ENCODE results near the gene ARHGAP26.
A peak's percentile ranks its signal among the peaks of the same experiment; 100 is the strongest.

Gene ARHGAP26

GRCh38 chr5:142758062-142758795, 11.9 kb upstream of the ARHGAP26 start:
- CTCF ChIA-PET: interaction anchor here (0.6 to 1.1 kb wide), 3 partner anchors 9 to 79 kb away, joined by 3 to 4 read pairs (median 3); no protein-coding TSS in a partner anchor
- POLR2A ChIA-PET (ENCODE audit: low non-redundant PET): no interaction called here
- TF ChIP-seq CTCF (conservative IDR thresholded peaks at IDR 0.05; ENCODE audit: low read depth): no peak
- no peak overlapping the region for H3K27ac ChIP-seq
- DNase-seq (ENCODE audit: low spot score): no peak

- H3K27ac ChIP-seq: no peak overlapping the region
- no peak for DNase-seq (ENCODE audit: low spot score)
- TF ChIP-seq CTCF (conservative IDR thresholded peaks at IDR 0.05; ENCODE audit: low read depth): no peak
- ChIA-PET POLR2A (ENCODE audit: low non-redundant PET) (no interaction called here), CTCF (interaction anchor here (0.6 to 1.1 kb wide), 2 partner anchors 16 to 79 kb away, joined by 3 read pairs; no protein-coding TSS in a partner anchor)
Measured at GRCh38 chr5:142758796-142759145, 11.4 kb upstream of the ARHGAP26 start.

GRCh38 chr5:142763701-142764100, 6.5 kb upstream of the ARHGAP26 start:
- DNase-seq (ENCODE audit: low spot score): no peak
- H3K27ac ChIP-seq: no peak overlapping the region
- POLR2A ChIA-PET (ENCODE audit: low non-redundant PET): no interaction called here
- TF ChIP-seq CTCF (conservative IDR thresholded peaks at IDR 0.05; ENCODE audit: low read depth): no peak
- CTCF ChIA-PET: interaction anchor here (1.3 to 1.6 kb wide), 2 partner anchors 16 to 103 kb away, joined by 3 to 4 read pairs; no protein-coding TSS in a partner anchor

DNA sequence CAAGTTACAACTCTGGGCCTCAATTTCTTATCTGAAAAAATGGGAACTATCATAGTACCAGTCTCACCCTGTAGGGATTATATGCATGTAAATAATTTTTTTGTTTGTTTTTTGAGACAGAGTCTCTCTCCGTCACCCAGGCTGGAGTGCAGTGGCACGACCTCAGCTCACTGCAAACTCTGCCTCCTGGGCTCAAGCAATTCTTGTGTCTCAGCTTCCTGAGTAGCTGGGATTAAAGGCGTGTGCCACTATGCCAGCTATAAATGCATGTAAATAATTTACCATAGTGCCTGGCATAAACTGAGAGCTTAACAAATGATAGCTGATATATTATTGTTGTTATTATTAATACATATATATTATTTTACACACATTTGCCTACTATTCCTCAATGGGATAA, 3.0 kb upstream of the ARHGAP26 start:
- TF ChIP-seq CTCF (conservative IDR thresholded peaks at IDR 0.05; ENCODE audit: low read depth): no peak
- POLR2A ChIA-PET (ENCODE audit: low non-redundant PET): interaction anchor here (0.6 kb wide), 1 partner anchor 19 kb away, joined by 4 read pairs; no protein-coding TSS in a partner anchor
- no peak overlapping the region for H3K27ac ChIP-seq
- CTCF ChIA-PET: interaction anchor here (0.6 to 1.1 kb wide), 3 partner anchors 54 to 591 kb away, joined by 4 to 5 read pairs (median 4); no protein-coding TSS in a partner anchor
- DNase-seq (ENCODE audit: low spot score): no peak

- POLR2A ChIA-PET (ENCODE audit: low non-redundant PET): interaction anchor here (0.6 kb wide), 1 partner anchor 18 kb away, joined by 4 read pairs; no protein-coding TSS in a partner anchor
- TF ChIP-seq CTCF (conservative IDR thresholded peaks at IDR 0.05; ENCODE audit: low read depth): no peak
- CTCF ChIA-PET: interaction anchor here (0.9 to 1.1 kb wide), 2 partner anchors 55 to 120 kb away, joined by 4 read pairs; no protein-coding TSS in a partner anchor
- H3K27ac ChIP-seq: no peak overlapping the region
- DNase-seq (ENCODE audit: low spot score): no peak
Measured at GRCh38 chr5:142767911-142768310, 2.3 kb upstream of the ARHGAP26 start.

GRCh38 chr5:142769251-142769792, 855 bp upstream of the ARHGAP26 start:
- no peak for DNase-seq (ENCODE audit: low spot score)

More at GRCh38 chr5:142769251-142769792, 855 bp upstream of the ARHGAP26 start:
- ChIA-PET CTCF (interaction anchor here (0.6 to 0.8 kb wide), 2 partner anchors 254 to 994 kb away, joined by 3 to 6 read pairs; no protein-coding TSS in a partner anchor), POLR2A (ENCODE audit: low non-redundant PET) (no interaction called here)
- no peak for TF ChIP-seq CTCF (conservative IDR thresholded peaks at IDR 0.05; ENCODE audit: low read depth)
- peak overlapping the region; percentile 77 for H3K27ac ChIP-seq
